H1 (cell line): ENCODE measurements around the gene SSC5D. TPM values are rescaled to one million over a fixed set of nuclear protein-coding genes. Genes with fewer than 3 reads are reported as not detected.

ENCODE experiments used
- CTCF ChIA-PET: fragments of 300-600 bp; sonication (Branson Sonifier 250); formaldehyde crosslinking; loops from one replicate; lab custom pipeline; 2021; ENCODE audit not compliant: partially characterized antibody; lab: Charles Lee
- POLR2A ChIA-PET: fragments of 300-600 bp; sonication (Branson Sonifier 250); formaldehyde crosslinking; loops from one replicate; lab custom pipeline; 2021; ENCODE audit warnings: inconsistent platforms; ENCODE audit not compliant: partially characterized antibody; lab: Charles Lee
- DNase-seq, 2 experiments: peaks; one replicate each; pipeline versions ENCODE4 v3.0.0 to v3.0.0-alpha.2; 2010 to 2022; ENCODE audit warnings: low spot score in 2 of 2, low read depth in 1 of 2, mixed read lengths in 1 of 2
- FAIRE-seq: peaks from 2 replicates; lab custom pipeline; 2011; peaks lifted over from hg19 to GRCh38; lab: Jason Lieb, UNC
- H2AFZ ChIP-seq: 2 replicates; pipeline ENCODE4 v1.8.1; 2012; ENCODE audit warnings: low read length, inconsistent platforms
- H2AK5ac ChIP-seq: 2 replicates; pipeline ENCODE4 v1.6.1; 2013; ENCODE audit warnings: low read depth, low read length
- H2BK120ac ChIP-seq: replicated peaks from 2 replicates; pipeline ENCODE3; 2013; ENCODE audit warnings: low read depth, low read length, inconsistent platforms
- H2BK12ac ChIP-seq: 2 replicates; pipeline ENCODE4 v1.6.1; 2013; ENCODE audit warnings: low read depth, low read length
- H2BK15ac ChIP-seq: 2 replicates; pipeline ENCODE4 v1.6.1; 2013; ENCODE audit warnings: low read length
- H2BK20ac ChIP-seq: 2 replicates; pipeline ENCODE4 v1.6.1; 2013; ENCODE audit warnings: low read length
- H2BK5ac ChIP-seq: 2 replicates; pipeline ENCODE4 v1.6.1; 2013; ENCODE audit warnings: low read depth, low read length
- H3K14ac ChIP-seq: 2 replicates; pipeline ENCODE4 v1.6.1; 2013; ENCODE audit warnings: inconsistent platforms; ENCODE audit not compliant: insufficient read length
- H3K18ac ChIP-seq: 2 replicates; pipeline ENCODE4 v1.6.1; 2013; ENCODE audit warnings: low read length; ENCODE audit errors: extremely low read depth
- H3K23ac ChIP-seq: 2 replicates; pipeline ENCODE4 v1.6.1; 2013; ENCODE audit warnings: inconsistent platforms; ENCODE audit not compliant: insufficient read length
- H3K23me2 ChIP-seq: 2 replicates; pipeline ENCODE4 v1.6.1; 2013; ENCODE audit warnings: low read depth, low read length
- H3K27ac ChIP-seq: 2 replicates; pipeline ENCODE4 v1.6.1; 2011; ENCODE audit warnings: low read depth, low read length, inconsistent platforms
- H3K27me3 ChIP-seq, 4 experiments: replicated peaks in 1 of 4; 1 replicate in 1 of 4; 2 replicates in 3 of 4; pipeline versions ENCODE4 v1.6.1 to v1.8.1; 2011 to 2013; ENCODE audit warnings: low read length in 3 of 4, mild to moderate bottlenecking in 3 of 4, inconsistent platforms in 2 of 4, mixed read lengths in 2 of 4, moderate library complexity in 1 of 4; ENCODE audit not compliant: control insufficient read depth in 3 of 4, insufficient read depth in 3 of 4; ENCODE audit errors: extremely low read depth in 1 of 4
- H3K36me3 ChIP-seq, 4 experiments: 2 replicates each; pipeline versions ENCODE4 v1.6.1 to v1.8.1; 2011 to 2013; ENCODE audit warnings: mild to moderate bottlenecking in 4 of 4, low read length in 3 of 4, moderate library complexity in 2 of 4, control low read depth in 1 of 4, inconsistent platforms in 1 of 4; ENCODE audit not compliant: insufficient read depth in 4 of 4, control insufficient read depth in 2 of 4
- H3K4ac ChIP-seq: replicated peaks from 2 replicates; pipeline ENCODE3; 2013; ENCODE audit warnings: low read length, low read depth, mixed read lengths, inconsistent platforms; ENCODE audit not compliant: insufficient read length
- H3K4me1 ChIP-seq, 4 experiments: replicated peaks in 1 of 4; 1 replicate in 1 of 4; 2 replicates in 3 of 4; pipeline versions ENCODE4 v1.6.1 to v1.8.1; 2011 to 2013; ENCODE audit warnings: low read length in 3 of 4, inconsistent platforms in 2 of 4, mixed read lengths in 1 of 4; ENCODE audit not compliant: insufficient read depth in 4 of 4, control insufficient read depth in 3 of 4
- H3K4me2 ChIP-seq, 2 experiments: 2 replicates each; pipeline versions ENCODE4 v1.6.1 to v1.8.1; 2011 to 2013; ENCODE audit warnings: low read depth in 2 of 2, low read length in 2 of 2, control low read depth in 1 of 2, inconsistent platforms in 1 of 2, mild to moderate bottlenecking in 1 of 2; ENCODE audit not compliant: insufficient read depth in 1 of 2
- H3K4me3 ChIP-seq, 4 experiments: fragments of 200-600, 300-600 bp in 1 of 4; sonication (generic), shearing (Covaris generic), sonication (Bioruptor Twin) in 1 of 4; 2 replicates each; pipeline versions ENCODE4 v1.5.1 to v1.8.1; 2011 to 2016; ENCODE audit warnings: low read length in 4 of 4, low read depth in 3 of 4, control low read depth in 2 of 4, inconsistent platforms in 2 of 4, mild to moderate bottlenecking in 2 of 4, mixed read lengths in 1 of 4, moderate library complexity in 1 of 4; ENCODE audit not compliant: insufficient read depth in 2 of 4; ENCODE audit errors: extremely low read depth in 1 of 4
- H3K56ac ChIP-seq: replicated peaks from 2 replicates; pipeline ENCODE3; 2013; ENCODE audit warnings: low read depth, mild to moderate bottlenecking, mixed read lengths, low read length, inconsistent platforms; ENCODE audit not compliant: insufficient read length
- H3K79me1 ChIP-seq: 2 replicates; pipeline ENCODE4 v1.6.1; 2013; ENCODE audit warnings: low read depth, low read length, control low read depth
- H3K79me2 ChIP-seq, 2 experiments: 2 replicates each; pipeline versions ENCODE4 v1.6.1 to v1.8.1; 2012 to 2013; ENCODE audit warnings: low read length in 2 of 2, mild to moderate bottlenecking in 2 of 2, inconsistent platforms in 1 of 2; ENCODE audit not compliant: insufficient read depth in 2 of 2, control insufficient read depth in 1 of 2
- H3K9ac ChIP-seq, 4 experiments: replicated peaks in 1 of 4; 1 replicate in 1 of 4; 2 replicates in 3 of 4; pipeline versions ENCODE4 v1.6.1 to v1.8.1; 2011 to 2013; ENCODE audit warnings: low read depth in 3 of 4, low read length in 3 of 4, control low read depth in 2 of 4, mild to moderate bottlenecking in 2 of 4, moderate library complexity in 2 of 4, inconsistent platforms in 1 of 4; ENCODE audit errors: extremely low read depth in 1 of 4
- H3K9me3 ChIP-seq, 2 experiments: 2 replicates each; pipeline versions ENCODE4 v1.6.1 to v1.8.1; 2012 to 2013; ENCODE audit warnings: mild to moderate bottlenecking in 2 of 2, moderate library complexity in 2 of 2, control low read depth in 1 of 2, inconsistent platforms in 1 of 2, low read depth in 1 of 2, low read length in 1 of 2, mixed read lengths in 1 of 2; ENCODE audit not compliant: insufficient read depth in 2 of 2
- H4K20me1 ChIP-seq, 2 experiments: replicated peaks in 1 of 2; 2 replicates each; pipeline versions ENCODE3 to v1.8.1; 2011 to 2013; ENCODE audit warnings: inconsistent platforms in 2 of 2, low read length in 2 of 2, mild to moderate bottlenecking in 1 of 2; ENCODE audit not compliant: insufficient read depth in 2 of 2, control insufficient read depth in 1 of 2
- H4K5ac ChIP-seq: 2 replicates; pipeline ENCODE4 v1.6.1; 2013; ENCODE audit warnings: low read length, low read depth, mixed read lengths, inconsistent platforms; ENCODE audit not compliant: insufficient read length
- H4K8ac ChIP-seq: 2 replicates; pipeline ENCODE4 v1.8.0; 2013; ENCODE audit warnings: mild to moderate bottlenecking, moderate library complexity, low read length, inconsistent platforms; ENCODE audit not compliant: insufficient read depth; ENCODE audit errors: extremely low read depth
- H4K91ac ChIP-seq: replicated peaks from 2 replicates; pipeline ENCODE3; 2013; ENCODE audit warnings: low read length, mixed read lengths, inconsistent platforms; ENCODE audit not compliant: insufficient read length
- ASH2L ChIP-seq: fragments of 200-600, 300-600 bp; sonication (generic); IDR thresholded peaks from one replicate; pipeline ENCODE4 v1.7.1; 2017; ENCODE audit warnings: low read length
- CTBP2 ChIP-seq: IDR thresholded peaks from 2 replicates; pipeline ENCODE4 v1.7.0; 2011; ENCODE audit warnings: borderline replicate concordance, mild to moderate bottlenecking, moderate library complexity, mixed read lengths, low read length; ENCODE audit not compliant: insufficient read depth, insufficient read length
- JUN ChIP-seq: IDR thresholded peaks from 2 replicates; pipeline ENCODE4 v1.6.1; 2011; ENCODE audit warnings: low read depth, mild to moderate bottlenecking, improper control_type of control experiment, low read length
- NANOG ChIP-seq: IDR thresholded peaks from 2 replicates; pipeline ENCODE4 v1.6.1; 2011; ENCODE audit warnings: low read length, low read depth, mild to moderate bottlenecking, inconsistent platforms; ENCODE audit not compliant: insufficient read depth, poor library complexity, severe bottlenecking
- PHF8 ChIP-seq: fragments of 200-600 bp; sonication (generic); conservative IDR thresholded peaks from 2 replicates; pipeline ENCODE4 v1.7.1; 2012; ENCODE audit warnings: low read depth, mild to moderate bottlenecking, inconsistent platforms, low read length, moderate library complexity
- POU5F1 ChIP-seq: IDR thresholded peaks from 2 replicates; pipeline ENCODE4 v1.6.1; 2011; ENCODE audit warnings: low read depth, mild to moderate bottlenecking, low read length, moderate library complexity
- RAD21 ChIP-seq, 2 experiments: IDR thresholded peaks in 1 of 2; conservative IDR thresholded peaks in 1 of 2; 2 replicates each; pipeline ENCODE4 v1.6.1; 2011; ENCODE audit warnings: low read depth in 2 of 2, low read length in 2 of 2, improper control_type of control experiment in 1 of 2, inconsistent platforms in 1 of 2, mild to moderate bottlenecking in 1 of 2, moderate library complexity in 1 of 2
- RFX5 ChIP-seq: IDR thresholded peaks from 2 replicates; pipeline ENCODE4 v1.6.1; 2011; ENCODE audit warnings: low read depth, low read length, improper control_type of control experiment, borderline replicate concordance
- RNF2 ChIP-seq: fragments of 200-900, 300-1000 bp; sonication (generic); IDR thresholded peaks from 2 replicates; pipeline ENCODE4 v1.7.1; 2016; ENCODE audit warnings: borderline replicate concordance, low read depth, mild to moderate bottlenecking, antibody characterized with exemption, low read length; ENCODE audit not compliant: poor library complexity, severe bottlenecking; ENCODE audit errors: missing control alignments
- SP4 ChIP-seq: IDR thresholded peaks from 2 replicates; pipeline ENCODE4 v1.6.1; 2012; ENCODE audit warnings: low read length, inconsistent platforms
- SUZ12 ChIP-seq: fragments of 200-600 bp; sonication (generic); IDR thresholded peaks from 2 replicates; pipeline ENCODE4 v1.6.1; 2012; ENCODE audit warnings: mild to moderate bottlenecking, inconsistent platforms, low read length, moderate library complexity, mixed read lengths
- TCF12 ChIP-seq: IDR thresholded peaks from 2 replicates; pipeline ENCODE4 v1.6.1; 2011; ENCODE audit warnings: low read depth, mild to moderate bottlenecking, low read length
- YY1 ChIP-seq: IDR thresholded peaks from 2 replicates; pipeline ENCODE4 v1.6.1; 2011; ENCODE audit warnings: low read depth, mild to moderate bottlenecking, low read length
- WGBS, 2 experiments: shearing (Covaris generic) in 1 of 2; methylation state at CpG; one replicate each; pipeline versions ENCODE4 v1.1.6 to v1.1.7; 2013 to 2015; ENCODE audit warnings: low lambda C conversion rate in 2 of 2, mixed read lengths in 2 of 2, inconsistent platforms in 1 of 2, low coverage in 1 of 2, missing lambda C conversion rate in 1 of 2; ENCODE audit not compliant: insufficient replicate concordance in 2 of 2, insufficient coverage in 1 of 2, insufficient read length in 1 of 2; ENCODE audit errors: extremely low coverage in 1 of 2, missing lambda C conversion rate in 1 of 2; 5-methylcytosine and 5-hydroxymethylcytosine counted together
- polyA plus RNA-seq, 7 experiments: library from polyadenylated mRNA; depleted of rRNA in 3 of 7; stranded (reverse) in 5 of 7; unstranded in 2 of 7; fragments of >200 nt in 5 of 7; fragments of 200-250 nt in 2 of 7; gene quantifications; 1 replicate in 5 of 7; 2 replicates in 1 of 7; 4 replicates in 1 of 7; pipeline versions ENCODE4 v1.2.1 to v1.2.3, GENCODE V29; 2011 to 2013; ENCODE audit warnings: missing spikeins in 2 of 7, mixed read lengths in 2 of 7
- total RNA-seq: library from RNA; stranded (reverse); fragmentation: NEBNext Ultra II Directional; extraction: Animal tissue kit (Norgen Biotek cat#: 25700); gene quantifications from 2 replicates; pipeline ENCODE4 v1.2.1, GENCODE V29; 2021

The SSC5D gene
- total and polyA plus RNA-seq, 2 of the 8 experiments (the other 6 are each of a cell fraction or from before 2014, with no cell fraction given): 0.39 to 1.7 TPM

DNA sequence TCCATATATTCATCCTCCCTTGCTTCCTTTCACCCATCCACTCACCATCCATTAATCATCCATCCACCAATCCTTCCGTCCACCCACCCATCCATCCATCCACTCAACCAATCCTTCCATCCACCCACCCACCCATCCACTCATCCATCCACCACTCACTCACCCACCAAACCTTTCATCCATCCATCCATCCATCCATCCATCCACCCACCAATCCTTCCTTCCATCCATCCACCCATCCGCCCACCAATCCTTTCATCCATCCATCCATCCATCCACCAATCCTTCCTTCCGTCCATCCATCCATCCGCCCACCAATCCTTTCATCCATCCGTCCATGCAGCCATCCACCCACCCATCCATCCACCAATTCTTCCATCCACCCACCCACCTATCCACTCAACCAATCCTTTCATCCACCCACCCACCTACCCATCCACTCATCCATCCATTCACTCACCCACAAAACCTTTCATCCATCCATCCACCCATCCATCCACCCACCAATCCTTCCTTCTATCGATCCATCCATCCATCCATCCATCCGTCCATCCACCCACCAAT lies 54.1 kb downstream of the SSC5D start:
- Histone ChIP-seq H3K79me2 (no peaks in the 10 kb centered on the region), H4K5ac (no peak overlapping the region), H4K8ac (no peak overlapping the region), H3K4ac (no peak overlapping the region), H3K4me1 (peaks cover 0 to 23% (median 14%) of the 10 kb centered on the region in 4 experiments; a peak in 6 of 7 replicates), H3K27ac (no peak overlapping the region), H3K18ac (no peak overlapping the region), H2BK15ac (no peak overlapping the region), H3K4me3 (no peak overlapping the region), H2BK120ac (no peak overlapping the region), H4K91ac (no peak overlapping the region), H2AFZ (no peak overlapping the region), H3K27me3 (no peaks in the 10 kb centered on the region; a peak in 3 of 7 replicates), H3K9me3 (no peaks in the 10 kb centered on the region), H3K23ac (no peak overlapping the region), H3K9ac (no peak overlapping the region), H3K4me2 (no peak overlapping the region), H2BK12ac (0 out of 2 replicates have a peak overlapping the region, but pooled peaks have one; percentile 39), H3K56ac (peak overlapping the region; percentile 53), H2AK5ac (no peak overlapping the region), H4K20me1 (peaks cover 0 to 3% of the 10 kb centered on the region in 2 experiments), H3K79me1 (no peaks in the 10 kb centered on the region), H2BK5ac (no peak overlapping the region), H3K23me2 (peaks cover 12% of the 10 kb centered on the region; the same call in 1 of the 2 replicates), H3K14ac (no peak overlapping the region), H2BK20ac (no peak overlapping the region), H3K36me3 (no peaks in the 10 kb centered on the region; a peak in 1 of 8 replicates)
- FAIRE-seq (no peak), DNase-seq (no peak)
- ChIA-PET POLR2A (no interaction called here), CTCF (interaction anchor here (1.0 kb wide), 1 partner anchor 90 kb away, joined by 4 read pairs; no protein-coding TSS in a partner anchor)
- WGBS, 2 experiments: 85 to 100% methylated on average over 6 to 7 of the region's 7 CpGs
- TF ChIP-seq RNF2 (no peak), RAD21 (IDR thresholded peaks at IDR 0.05 in 1 of 2, conservative IDR thresholded peaks at IDR 0.05 in 1 of 2; ENCODE audit: low read depth in 2 of 2, low read length in 2 of 2) (no peak), RFX5 (no peak), CTBP2 (no peak), NANOG (no peak), POU5F1 (no peak), SUZ12 (no peak), JUN (no peak), PHF8 (no peak), SP4 (no peak), ASH2L (no peak), YY1 (no peak), TCF12 (no peak)
